ENCODE measurements around the gene GOLGA5. TPM values are rescaled to one million over a fixed set of nuclear protein-coding genes. Genes with fewer than 3 reads are reported as not detected.

Gene GOLGA5
- total and polyA plus RNA-seq, 2 of the 8 experiments (the other 6 are each of a cell fraction or from before 2014, with no cell fraction given) = 13.0 to 25.4 TPM

DNA sequence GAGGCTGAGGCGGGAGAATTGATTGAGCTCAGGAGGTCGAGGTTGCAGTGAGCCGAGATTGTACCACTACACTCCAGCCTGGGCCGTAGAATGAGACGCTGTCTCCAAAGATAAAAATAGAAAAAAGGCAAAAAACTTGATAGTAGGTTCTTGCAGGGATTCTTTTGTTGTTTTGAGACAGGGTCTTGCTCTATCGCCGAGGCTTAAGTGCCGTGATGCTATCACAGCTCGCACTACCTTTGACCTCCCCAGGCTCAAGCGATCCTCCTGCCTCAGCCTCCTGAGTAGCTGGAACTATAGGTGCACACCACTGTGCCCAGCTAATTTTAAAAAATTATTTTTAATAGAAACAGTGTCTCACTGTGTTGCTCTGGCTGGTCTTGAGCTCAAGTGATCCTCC is 4.7 kb downstream of the GOLGA5 start (continued):
- TF ChIP-seq, protein P1, sequence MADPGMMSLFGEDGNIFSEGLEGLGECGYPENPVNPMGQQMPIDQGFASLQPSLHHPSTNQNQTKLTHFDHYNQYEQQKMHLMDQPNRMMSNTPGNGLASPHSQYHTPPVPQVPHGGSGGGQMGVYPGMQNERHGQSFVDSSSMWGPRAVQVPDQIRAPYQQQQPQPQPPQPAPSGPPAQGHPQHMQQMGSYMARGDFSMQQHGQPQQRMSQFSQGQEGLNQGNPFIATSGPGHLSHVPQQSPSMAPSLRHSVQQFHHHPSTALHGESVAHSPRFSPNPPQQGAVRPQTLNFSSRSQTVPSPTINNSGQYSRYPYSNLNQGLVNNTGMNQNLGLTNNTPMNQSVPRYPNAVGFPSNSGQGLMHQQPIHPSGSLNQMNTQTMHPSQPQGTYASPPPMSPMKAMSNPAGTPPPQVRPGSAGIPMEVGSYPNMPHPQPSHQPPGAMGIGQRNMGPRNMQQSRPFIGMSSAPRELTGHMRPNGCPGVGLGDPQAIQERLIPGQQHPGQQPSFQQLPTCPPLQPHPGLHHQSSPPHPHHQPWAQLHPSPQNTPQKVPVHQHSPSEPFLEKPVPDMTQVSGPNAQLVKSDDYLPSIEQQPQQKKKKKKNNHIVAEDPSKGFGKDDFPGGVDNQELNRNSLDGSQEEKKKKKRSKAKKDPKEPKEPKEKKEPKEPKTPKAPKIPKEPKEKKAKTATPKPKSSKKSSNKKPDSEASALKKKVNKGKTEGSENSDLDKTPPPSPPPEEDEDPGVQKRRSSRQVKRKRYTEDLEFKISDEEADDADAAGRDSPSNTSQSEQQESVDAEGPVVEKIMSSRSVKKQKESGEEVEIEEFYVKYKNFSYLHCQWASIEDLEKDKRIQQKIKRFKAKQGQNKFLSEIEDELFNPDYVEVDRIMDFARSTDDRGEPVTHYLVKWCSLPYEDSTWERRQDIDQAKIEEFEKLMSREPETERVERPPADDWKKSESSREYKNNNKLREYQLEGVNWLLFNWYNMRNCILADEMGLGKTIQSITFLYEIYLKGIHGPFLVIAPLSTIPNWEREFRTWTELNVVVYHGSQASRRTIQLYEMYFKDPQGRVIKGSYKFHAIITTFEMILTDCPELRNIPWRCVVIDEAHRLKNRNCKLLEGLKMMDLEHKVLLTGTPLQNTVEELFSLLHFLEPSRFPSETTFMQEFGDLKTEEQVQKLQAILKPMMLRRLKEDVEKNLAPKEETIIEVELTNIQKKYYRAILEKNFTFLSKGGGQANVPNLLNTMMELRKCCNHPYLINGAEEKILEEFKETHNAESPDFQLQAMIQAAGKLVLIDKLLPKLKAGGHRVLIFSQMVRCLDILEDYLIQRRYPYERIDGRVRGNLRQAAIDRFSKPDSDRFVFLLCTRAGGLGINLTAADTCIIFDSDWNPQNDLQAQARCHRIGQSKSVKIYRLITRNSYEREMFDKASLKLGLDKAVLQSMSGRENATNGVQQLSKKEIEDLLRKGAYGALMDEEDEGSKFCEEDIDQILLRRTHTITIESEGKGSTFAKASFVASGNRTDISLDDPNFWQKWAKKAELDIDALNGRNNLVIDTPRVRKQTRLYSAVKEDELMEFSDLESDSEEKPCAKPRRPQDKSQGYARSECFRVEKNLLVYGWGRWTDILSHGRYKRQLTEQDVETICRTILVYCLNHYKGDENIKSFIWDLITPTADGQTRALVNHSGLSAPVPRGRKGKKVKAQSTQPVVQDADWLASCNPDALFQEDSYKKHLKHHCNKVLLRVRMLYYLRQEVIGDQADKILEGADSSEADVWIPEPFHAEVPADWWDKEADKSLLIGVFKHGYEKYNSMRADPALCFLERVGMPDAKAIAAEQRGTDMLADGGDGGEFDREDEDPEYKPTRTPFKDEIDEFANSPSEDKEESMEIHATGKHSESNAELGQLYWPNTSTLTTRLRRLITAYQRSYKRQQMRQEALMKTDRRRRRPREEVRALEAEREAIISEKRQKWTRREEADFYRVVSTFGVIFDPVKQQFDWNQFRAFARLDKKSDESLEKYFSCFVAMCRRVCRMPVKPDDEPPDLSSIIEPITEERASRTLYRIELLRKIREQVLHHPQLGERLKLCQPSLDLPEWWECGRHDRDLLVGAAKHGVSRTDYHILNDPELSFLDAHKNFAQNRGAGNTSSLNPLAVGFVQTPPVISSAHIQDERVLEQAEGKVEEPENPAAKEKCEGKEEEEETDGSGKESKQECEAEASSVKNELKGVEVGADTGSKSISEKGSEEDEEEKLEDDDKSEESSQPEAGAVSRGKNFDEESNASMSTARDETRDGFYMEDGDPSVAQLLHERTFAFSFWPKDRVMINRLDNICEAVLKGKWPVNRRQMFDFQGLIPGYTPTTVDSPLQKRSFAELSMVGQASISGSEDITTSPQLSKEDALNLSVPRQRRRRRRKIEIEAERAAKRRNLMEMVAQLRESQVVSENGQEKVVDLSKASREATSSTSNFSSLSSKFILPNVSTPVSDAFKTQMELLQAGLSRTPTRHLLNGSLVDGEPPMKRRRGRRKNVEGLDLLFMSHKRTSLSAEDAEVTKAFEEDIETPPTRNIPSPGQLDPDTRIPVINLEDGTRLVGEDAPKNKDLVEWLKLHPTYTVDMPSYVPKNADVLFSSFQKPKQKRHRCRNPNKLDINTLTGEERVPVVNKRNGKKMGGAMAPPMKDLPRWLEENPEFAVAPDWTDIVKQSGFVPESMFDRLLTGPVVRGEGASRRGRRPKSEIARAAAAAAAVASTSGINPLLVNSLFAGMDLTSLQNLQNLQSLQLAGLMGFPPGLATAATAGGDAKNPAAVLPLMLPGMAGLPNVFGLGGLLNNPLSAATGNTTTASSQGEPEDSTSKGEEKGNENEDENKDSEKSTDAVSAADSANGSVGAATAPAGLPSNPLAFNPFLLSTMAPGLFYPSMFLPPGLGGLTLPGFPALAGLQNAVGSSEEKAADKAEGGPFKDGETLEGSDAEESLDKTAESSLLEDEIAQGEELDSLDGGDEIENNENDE (IDR thresholded peaks at IDR 0.05; ENCODE audit: insufficient replicate concordance, low read length) = no peak
- TF ChIP-seq EGR1 (IDR thresholded peaks at IDR 0.05; ENCODE audit: borderline replicate concordance, low read depth, low read length) = no peak
- TF ChIP-seq RFX5 (IDR thresholded peaks at IDR 0.05; ENCODE audit: borderline replicate concordance, low read depth, low read length) = no peak
- no peak for TF ChIP-seq YY1 (IDR thresholded peaks at IDR 0.05; ENCODE audit: low read depth, low read length)
- TF ChIP-seq JUND (IDR thresholded peaks at IDR 0.05; ENCODE audit: low read length) = no peak
- TF ChIP-seq, protein P2, sequence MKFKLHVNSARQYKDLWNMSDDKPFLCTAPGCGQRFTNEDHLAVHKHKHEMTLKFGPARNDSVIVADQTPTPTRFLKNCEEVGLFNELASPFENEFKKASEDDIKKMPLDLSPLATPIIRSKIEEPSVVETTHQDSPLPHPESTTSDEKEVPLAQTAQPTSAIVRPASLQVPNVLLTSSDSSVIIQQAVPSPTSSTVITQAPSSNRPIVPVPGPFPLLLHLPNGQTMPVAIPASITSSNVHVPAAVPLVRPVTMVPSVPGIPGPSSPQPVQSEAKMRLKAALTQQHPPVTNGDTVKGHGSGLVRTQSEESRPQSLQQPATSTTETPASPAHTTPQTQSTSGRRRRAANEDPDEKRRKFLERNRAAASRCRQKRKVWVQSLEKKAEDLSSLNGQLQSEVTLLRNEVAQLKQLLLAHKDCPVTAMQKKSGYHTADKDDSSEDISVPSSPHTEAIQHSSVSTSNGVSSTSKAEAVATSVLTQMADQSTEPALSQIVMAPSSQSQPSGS (IDR thresholded peaks at IDR 0.05; ENCODE audit: low read length) = no peak
- no peak for TF ChIP-seq PHF8 (conservative IDR thresholded peaks at IDR 0.05; ENCODE audit: low read depth, low read length)
- no peak for TF ChIP-seq NANOG (IDR thresholded peaks at IDR 0.05; ENCODE audit: insufficient read depth, low read depth, low read length, poor library complexity, severe bottlenecking)
- TF ChIP-seq SP4 (IDR thresholded peaks at IDR 0.05; ENCODE audit: low read length) = no peak
- TF ChIP-seq POU5F1 (IDR thresholded peaks at IDR 0.05; ENCODE audit: low read depth, low read length) = no peak
- TF ChIP-seq KDM5A (IDR thresholded peaks at IDR 0.05; ENCODE audit: low read length) = no peak
